ENCODE measurements around the gene TCF7L1. TPM values are rescaled to one million over a fixed set of nuclear protein-coding genes. Genes with fewer than 3 reads are reported as not detected.

TCF7L1 gene
- total RNA-seq, 2 experiments from 2014 or later = not detected

- ChIA-PET POLR2A (no interaction called here), CTCF (no interaction called here)
Observed at GRCh38 chr2:85244828-85245227, 111.6 kb downstream of the TCF7L1 start.

- CTCF ChIA-PET = no interaction called here
- POLR2A ChIA-PET = no interaction called here
Observed at GRCh38 chr2:85245891-85246290, 112.7 kb downstream of the TCF7L1 start.

GRCh38 chr2:85246348-85246747 lies 113.2 kb downstream of the TCF7L1 start:
- ChIA-PET POLR2A (no interaction called here), CTCF (no interaction called here)

GRCh38 chr2:85247610-85248009 lies 114.4 kb downstream of the TCF7L1 start:
- CTCF ChIA-PET = no interaction called here
- POLR2A ChIA-PET = no interaction called here

GRCh38 chr2:85248773-85249509 lies 115.7 kb downstream of the TCF7L1 start:
- ChIA-PET CTCF (no interaction called here), POLR2A (no interaction called here)

GRCh38 chr2:85250045-85250444 lies 116.9 kb downstream of the TCF7L1 start:
- POLR2A ChIA-PET = no interaction called here
- CTCF ChIA-PET = no interaction called here

GRCh38 chr2:85251070-85251616 lies 118.0 kb downstream of the TCF7L1 start:
- CTCF ChIA-PET = interaction anchor here (0.9 kb wide), 1 partner anchor 14 kb away, joined by 4 read pairs; no protein-coding TSS in a partner anchor
- POLR2A ChIA-PET = no interaction called here

GRCh38 chr2:85253890-85254289 lies 120.7 kb downstream of the TCF7L1 start:
- CTCF ChIA-PET = no interaction called here
- POLR2A ChIA-PET = no interaction called here

- ChIA-PET POLR2A (no interaction called here), CTCF (interaction anchor here (1.2 to 1.3 kb wide), 2 partner anchors 12 to 31 kb away, joined by 3 to 4 read pairs; no protein-coding TSS in a partner anchor)
Observed at GRCh38 chr2:85254540-85255300, 121.5 kb downstream of the TCF7L1 start.

GRCh38 chr2:85255456-85255812 lies 122.2 kb downstream of the TCF7L1 start:
- CTCF ChIA-PET = interaction anchor here (1.2 to 1.3 kb wide), 2 partner anchors 11 to 30 kb away, joined by 3 to 4 read pairs; no protein-coding TSS in a partner anchor
- POLR2A ChIA-PET = no interaction called here

- CTCF ChIA-PET = interaction anchor here (1.2 to 1.3 kb wide), 2 partner anchors 11 to 29 kb away, joined by 3 to 4 read pairs; no protein-coding TSS in a partner anchor
- POLR2A ChIA-PET = no interaction called here
Observed at GRCh38 chr2:85255813-85256594, 122.8 kb downstream of the TCF7L1 start.

- POLR2A ChIA-PET = no interaction called here
- CTCF ChIA-PET = interaction anchor here (1.3 kb wide), 1 partner anchor 43 kb away, joined by 3 read pairs; no protein-coding TSS in a partner anchor
Observed at GRCh38 chr2:85257359-85257969, 124.3 kb downstream of the TCF7L1 start.

- POLR2A ChIA-PET = no interaction called here
Observed at GRCh38 chr2:85257970-85258605, 124.9 kb downstream of the TCF7L1 start.

GRCh38 chr2:85259101-85259590 lies 126.0 kb downstream of the TCF7L1 start:
- POLR2A ChIA-PET = no interaction called here

More at GRCh38 chr2:85257970-85258605, 124.9 kb downstream of the TCF7L1 start:
- CTCF ChIA-PET = interaction anchor here (1.3 kb wide), 1 partner anchor 42 kb away, joined by 3 read pairs; no protein-coding TSS in a partner anchor

GRCh38 chr2:85259879-85260278 lies 126.7 kb downstream of the TCF7L1 start:
- ChIA-PET POLR2A (no interaction called here), CTCF (no interaction called here)

More at GRCh38 chr2:85259101-85259590, 126.0 kb downstream of the TCF7L1 start:
- CTCF ChIA-PET = no interaction called here

GRCh38 chr2:85263591-85263990 lies 130.4 kb downstream of the TCF7L1 start:
- ChIA-PET CTCF (interaction anchor here (1.4 kb wide), 1 partner anchor 22 kb away, joined by 3 read pairs; no protein-coding TSS in a partner anchor), POLR2A (no interaction called here)

GRCh38 chr2:85264471-85264870 lies 131.3 kb downstream of the TCF7L1 start:
- CTCF ChIA-PET = interaction anchor here (0.7 to 1.5 kb wide), 3 partner anchors 13 to 34 kb away, joined by 3 to 4 read pairs (median 4); no protein-coding TSS in a partner anchor
- POLR2A ChIA-PET = no interaction called here

- CTCF ChIA-PET = interaction anchor here (0.7 to 2.2 kb wide), 5 partner anchors 9 to 33 kb away, joined by 3 to 8 read pairs (median 4); no protein-coding TSS in a partner anchor
- POLR2A ChIA-PET = no interaction called here
Observed at GRCh38 chr2:85265304-85265703, 132.1 kb downstream of the TCF7L1 start.

Measured in activated CD8-positive, alpha-beta memory T cell treated with anti-CD3 and anti-CD28 coated beads for 36 hours (primary cell).